Large intestine (tissue), 3 donors: ENCODE data around the gene MOB1A. TPM values are rescaled to one million over a fixed set of nuclear protein-coding genes. Genes with fewer than 3 reads are reported as not detected.

ENCODE experiments used
- DNase-seq, 2 donors: peaks; one replicate each; pipeline versions ENCODE4 v3.0.0 to v3.0.0-alpha.2; 2013
- H3K27ac ChIP-seq: one replicate; pipeline ENCODE4 v1.5.1; 2013; ENCODE audit warnings: low read length
- H3K27me3 ChIP-seq: 2 replicates; pipeline ENCODE4 v1.6.1; 2013; ENCODE audit warnings: low read length; ENCODE audit not compliant: control insufficient read depth, insufficient read depth
- H3K36me3 ChIP-seq: 2 replicates; pipeline ENCODE4 v1.6.1; 2013; ENCODE audit warnings: low read length; ENCODE audit not compliant: control insufficient read depth, insufficient read depth
- H3K4me1 ChIP-seq: one replicate; pipeline ENCODE4 v1.6.1; 2013; ENCODE audit warnings: low read length; ENCODE audit not compliant: control insufficient read depth, insufficient read depth
- H3K4me3 ChIP-seq: one replicate; pipeline ENCODE4 v1.5.1; 2013; ENCODE audit warnings: low read length
- H3K9me3 ChIP-seq: one replicate; pipeline ENCODE4 v1.6.1; 2013; ENCODE audit warnings: mild to moderate bottlenecking, low read depth, low read length, moderate library complexity; ENCODE audit not compliant: control insufficient read depth
- WGBS: methylation state at CpG from one replicate; pipeline ENCODE4 v1.1.5; 2013; ENCODE audit warnings: low lambda C conversion rate; ENCODE audit not compliant: insufficient coverage; 5-methylcytosine and 5-hydroxymethylcytosine counted together
- polyA plus RNA-seq: library from polyadenylated mRNA; unstranded; fragments of 120-200 nt; gene quantifications from one replicate; pipeline ENCODE4 v1.2.1, GENCODE V29; 2013

The MOB1A gene
- polyA plus RNA-seq, 1 donor, result 72.2 TPM

DNA sequence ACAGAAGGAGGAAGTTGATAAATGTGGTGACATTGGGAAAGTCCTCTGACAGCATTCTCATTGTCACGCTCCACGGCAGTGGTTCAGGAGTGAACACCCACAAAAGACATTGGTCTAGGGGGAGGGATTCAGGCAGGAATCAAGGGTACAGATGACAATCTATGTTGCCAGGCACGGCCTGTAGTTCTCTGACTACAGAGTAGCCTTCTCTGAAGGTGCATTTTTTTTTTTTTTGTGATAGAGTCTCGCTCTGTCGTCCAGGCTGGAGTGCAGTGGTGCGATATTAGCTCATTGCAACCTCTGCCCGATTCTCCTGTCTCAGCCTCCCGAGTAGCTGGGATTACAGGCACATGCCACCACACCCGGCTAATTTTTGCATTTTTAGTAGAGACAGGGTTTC lies 7.4 kb upstream of the MOB1A start:
- Histone ChIP-seq H3K27ac (no peak overlapping the region), H3K4me3 (no peak overlapping the region), H3K4me1 (no peaks in the 10 kb centered on the region), H3K9me3 (no peaks in the 10 kb centered on the region), H3K27me3 (peaks cover 2% of the 10 kb centered on the region), H3K36me3 (no peaks in the 10 kb centered on the region)
- no CpG with 5 or more reads among the region's 9 CpGs for WGBS
- no peak for DNase-seq

GRCh38 chr2:74183878-74184277 lies 5.2 kb upstream of the MOB1A start:
- H3K4me1 ChIP-seq, result no peaks in the 10 kb centered on the region
- 71% methylated on average over 1 of the region's 2 CpGs for WGBS
- H3K27ac ChIP-seq, result no peak overlapping the region
- peaks cover 2% of the 10 kb centered on the region for H3K27me3 ChIP-seq
- no peaks in the 10 kb centered on the region for H3K9me3 ChIP-seq
- H3K36me3 ChIP-seq, result no peaks in the 10 kb centered on the region
- H3K4me3 ChIP-seq, result no peak overlapping the region
- DNase-seq, result no peak

DNA sequence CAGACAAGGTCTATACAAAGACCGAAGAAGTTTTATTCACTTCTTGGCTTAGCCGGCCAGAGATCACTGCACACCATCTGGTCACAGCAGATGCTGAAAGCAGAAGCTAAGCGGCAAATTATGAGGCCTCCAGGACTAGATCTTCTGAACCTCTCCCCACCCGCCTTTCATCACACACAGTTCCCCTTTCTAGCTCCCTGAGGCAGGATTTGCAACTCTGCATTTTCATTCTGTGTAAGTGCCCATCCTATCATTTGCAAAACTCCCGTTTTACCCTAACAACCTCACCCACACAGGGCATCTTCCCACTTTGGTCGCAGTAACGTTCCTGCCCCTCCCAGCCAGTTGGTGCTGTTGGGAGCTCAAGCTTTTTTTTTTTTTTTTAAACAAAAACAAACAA lies 3.1 kb upstream of the MOB1A start:
- 20% methylated on average over 1 of the region's 7 CpGs for WGBS
- Histone ChIP-seq H3K27me3 (peaks cover 2% of the 10 kb centered on the region), H3K4me1 (peaks cover 5% of the 10 kb centered on the region), H3K27ac (no peak overlapping the region), H3K9me3 (no peaks in the 10 kb centered on the region), H3K4me3 (no peak overlapping the region), H3K36me3 (peaks cover 3% of the 10 kb centered on the region)
- DNase-seq, result peak in 1 of 2 donors; percentile 15

GRCh38 chr2:74179063-74179865 lies 585 bp upstream of the MOB1A start:
- DNase-seq, result no peak
- H3K27ac ChIP-seq, result peak overlapping the region; percentile 95
- WGBS, result 30% methylated on average over 4 of the region's 25 CpGs

GRCh38 chr2:74177696-74178095 lies 983 bp downstream of the MOB1A start:
- Histone ChIP-seq H3K27me3 (no peaks in the 10 kb centered on the region), H3K36me3 (peaks cover 4% of the 10 kb centered on the region), H3K4me3 (peak overlapping the region; percentile 79), H3K4me1 (peaks cover 5% of the 10 kb centered on the region), H3K27ac (peak overlapping the region; percentile 95), H3K9me3 (no peaks in the 10 kb centered on the region)
- DNase-seq, result no peak

More at GRCh38 chr2:74179063-74179865, 585 bp upstream of the MOB1A start:
- peaks cover 5% of the 10 kb centered on the region for H3K4me1 ChIP-seq
- peaks cover 2% of the 10 kb centered on the region for H3K27me3 ChIP-seq
- H3K36me3 ChIP-seq, result peaks cover 4% of the 10 kb centered on the region
- H3K4me3 ChIP-seq, result peak overlapping the region; percentile 79
- no peaks in the 10 kb centered on the region for H3K9me3 ChIP-seq

DNA sequence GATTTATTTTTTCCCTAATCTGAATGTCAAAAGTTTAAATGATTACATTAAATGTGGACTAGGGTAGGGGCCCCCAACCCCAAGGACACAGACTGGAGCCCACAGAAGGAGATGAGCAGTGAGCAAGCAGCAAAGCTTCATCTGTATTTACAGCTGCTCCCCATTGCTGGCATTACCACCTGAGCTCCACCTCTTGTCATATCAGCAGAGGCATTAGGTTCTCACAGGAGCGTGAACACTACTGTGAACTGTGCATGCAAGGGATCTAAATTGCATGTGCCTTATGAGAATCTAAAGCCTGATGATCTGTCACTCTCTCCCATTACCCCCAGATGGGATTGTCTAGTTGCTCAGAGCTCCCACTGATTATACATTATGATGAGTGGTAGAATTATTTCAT lies 3.8 kb downstream of the MOB1A start:
- Histone ChIP-seq H3K4me3 (no peak overlapping the region), H3K36me3 (peaks cover 16% of the 10 kb centered on the region), H3K9me3 (no peaks in the 10 kb centered on the region), H3K27me3 (no peaks in the 10 kb centered on the region), H3K27ac (no peak overlapping the region), H3K4me1 (peaks cover 5% of the 10 kb centered on the region)
- no peak for DNase-seq
- WGBS, result no CpG with 5 or more reads among the region's 1 CpG

- no peaks in the 10 kb centered on the region for H3K27me3 ChIP-seq
- DNase-seq, result no peak
- WGBS, result 90% methylated on average over 1 of the region's 2 CpGs
- no peak overlapping the region for H3K4me3 ChIP-seq
- H3K27ac ChIP-seq, result no peak overlapping the region
- no peaks in the 10 kb centered on the region for H3K4me1 ChIP-seq
- H3K9me3 ChIP-seq, result peaks cover 4% of the 10 kb centered on the region
- peaks cover 56% of the 10 kb centered on the region for H3K36me3 ChIP-seq
These were observed 9.9 kb downstream of the MOB1A start for GRCh38 chr2:74168739-74169138.

GRCh38 chr2:74164761-74165160 lies 13.9 kb downstream of the MOB1A start:
- Histone ChIP-seq H3K36me3 (peaks cover 64% of the 10 kb centered on the region), H3K4me3 (no peak overlapping the region), H3K27me3 (no peaks in the 10 kb centered on the region), H3K4me1 (no peaks in the 10 kb centered on the region), H3K9me3 (peaks cover 4% of the 10 kb centered on the region), H3K27ac (no peak overlapping the region)
- no CpG with 5 or more reads among the region's 1 CpG for WGBS
- DNase-seq, result no peak

- Histone ChIP-seq H3K36me3 (peaks cover 63% of the 10 kb centered on the region), H3K4me1 (no peaks in the 10 kb centered on the region), H3K27me3 (no peaks in the 10 kb centered on the region), H3K27ac (no peak overlapping the region), H3K9me3 (peaks cover 4% of the 10 kb centered on the region), H3K4me3 (no peak overlapping the region)
- no peak for DNase-seq
- WGBS, result 88% methylated on average over 1 of the region's 6 CpGs
These were observed 15.7 kb downstream of the MOB1A start for GRCh38 chr2:74162951-74163350.

DNA sequence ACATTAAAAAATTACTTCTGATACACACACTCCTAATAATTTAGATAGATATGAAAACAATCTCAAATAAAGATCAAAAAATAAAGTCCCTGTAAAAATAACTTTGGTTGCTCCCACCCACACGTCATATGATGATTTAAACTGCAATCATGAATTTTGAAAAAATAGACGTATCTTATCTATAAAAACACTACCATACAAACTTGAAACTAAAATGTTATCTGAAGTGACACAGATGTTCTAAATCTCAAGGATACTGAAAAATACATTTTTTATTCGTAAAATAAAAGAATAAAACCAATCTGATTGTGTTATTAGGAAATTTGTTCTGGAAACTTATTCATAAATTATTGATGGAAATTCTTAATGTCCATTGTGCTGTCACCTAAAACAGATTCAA lies 22.8 kb downstream of the MOB1A start:
- H3K36me3 ChIP-seq, result peaks cover 46% of the 10 kb centered on the region
- DNase-seq, result no peak

DNA sequence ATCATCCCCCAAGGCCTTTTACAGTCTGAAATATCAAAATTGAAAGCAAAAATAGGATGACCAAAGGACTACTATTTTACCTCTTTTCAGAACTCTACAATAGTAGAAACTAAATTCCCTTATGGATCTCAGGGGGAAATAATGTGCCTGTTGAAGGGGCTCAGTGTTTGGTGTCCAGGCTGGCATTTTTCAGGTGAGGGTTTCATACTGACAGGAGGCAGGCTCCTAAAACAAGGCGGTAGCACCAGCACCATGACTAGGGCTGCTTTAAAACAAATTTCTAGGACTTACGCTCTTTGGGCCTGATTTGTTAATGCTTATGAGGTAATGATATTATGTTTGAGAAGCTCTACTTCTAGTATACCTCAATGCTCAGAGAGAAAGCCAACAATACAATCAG lies 25.7 kb downstream of the MOB1A start:
- 100% methylated on average over 1 of the region's 2 CpGs for WGBS
- H3K27ac ChIP-seq, result no peak overlapping the region
- peaks cover 27% of the 10 kb centered on the region for H3K36me3 ChIP-seq
- DNase-seq, result no peak
- no peaks in the 10 kb centered on the region for H3K4me1 ChIP-seq
- H3K4me3 ChIP-seq, result no peak overlapping the region
- H3K27me3 ChIP-seq, result no peaks in the 10 kb centered on the region
- no peaks in the 10 kb centered on the region for H3K9me3 ChIP-seq

More for the DNA sequence above, 22.8 kb downstream of the MOB1A start:
- 95% methylated on average over 3 of the region's 3 CpGs for WGBS
- Histone ChIP-seq H3K27me3 (no peaks in the 10 kb centered on the region), H3K4me3 (no peak overlapping the region), H3K4me1 (no peaks in the 10 kb centered on the region), H3K9me3 (no peaks in the 10 kb centered on the region), H3K27ac (no peak overlapping the region)
